ENCODE measurements around the gene IQGAP2.

Gene IQGAP2

GRCh38 chr5:76694317-76694716 is 291.2 kb downstream of the IQGAP2 start:
- Histone ChIP-seq H3K27me3 (ENCODE audit: insufficient read depth, low read length, poor library complexity, severe bottlenecking) (no peaks in the 10 kb centered on the region), H3K4me3 (ENCODE audit: low read length, poor library complexity, severe bottlenecking) (no peak overlapping the region), H3F3A (ENCODE audit: low read depth) (no peaks in the 10 kb centered on the region), H2AFZ (ENCODE audit: low read length) (no peak overlapping the region), H3K4me1 (ENCODE audit: insufficient read depth, low read length, poor library complexity, severe bottlenecking) (peaks cover 26% of the 10 kb centered on the region), H3K9ac (ENCODE audit: low read depth, low read length, poor library complexity, severe bottlenecking) (no peak overlapping the region), H3K79me2 (ENCODE audit: insufficient read depth, low read length) (no peaks in the 10 kb centered on the region), H4K20me1 (ENCODE audit: insufficient read depth, low read length, poor library complexity, severe bottlenecking) (no peaks in the 10 kb centered on the region), H3K4me2 (ENCODE audit: low read depth, low read length, poor library complexity, severe bottlenecking) (no peak overlapping the region), H3K36me3 (ENCODE audit: insufficient read depth, low read length) (peaks cover 54% of the 10 kb centered on the region), H3K9me2 (replicated peaks; ENCODE audit: low read depth, low read length) (no peaks in the 10 kb centered on the region), H3K9me3 (ENCODE audit: insufficient read depth, low read depth, low read length) (no peaks in the 10 kb centered on the region)
- TF ChIP-seq CTCF (conservative IDR thresholded peaks at IDR 0.05; ENCODE audit: low read length) (no peak), EZH2phosphoT487 (IDR thresholded peaks at IDR 0.05; ENCODE audit: borderline replicate concordance) (no peak)

GRCh38 chr5:76695346-76695745 is 292.3 kb downstream of the IQGAP2 start:
- H3K27me3 ChIP-seq (ENCODE audit: insufficient read depth, low read length, poor library complexity, severe bottlenecking), result no peaks in the 10 kb centered on the region
- no peak overlapping the region for H3K4me2 ChIP-seq (ENCODE audit: low read depth, low read length, poor library complexity, severe bottlenecking)
- no peaks in the 10 kb centered on the region for H3K79me2 ChIP-seq (ENCODE audit: insufficient read depth, low read length)
- H3F3A ChIP-seq (ENCODE audit: low read depth), result no peaks in the 10 kb centered on the region
- peaks cover 17% of the 10 kb centered on the region for H3K4me1 ChIP-seq (ENCODE audit: insufficient read depth, low read length, poor library complexity, severe bottlenecking)
- no peak for TF ChIP-seq CTCF (conservative IDR thresholded peaks at IDR 0.05; ENCODE audit: low read length)
- TF ChIP-seq EZH2phosphoT487 (IDR thresholded peaks at IDR 0.05; ENCODE audit: borderline replicate concordance), result no peak
- peaks cover 60% of the 10 kb centered on the region for H3K36me3 ChIP-seq (ENCODE audit: insufficient read depth, low read length)
- no peak overlapping the region for H3K4me3 ChIP-seq (ENCODE audit: low read length, poor library complexity, severe bottlenecking)
- H3K9ac ChIP-seq (ENCODE audit: low read depth, low read length, poor library complexity, severe bottlenecking), result no peak overlapping the region
- no peaks in the 10 kb centered on the region for H3K9me3 ChIP-seq (ENCODE audit: insufficient read depth, low read depth, low read length)
- H2AFZ ChIP-seq (ENCODE audit: low read length), result no peak overlapping the region
- H4K20me1 ChIP-seq (ENCODE audit: insufficient read depth, low read length, poor library complexity, severe bottlenecking), result no peaks in the 10 kb centered on the region
- no peaks in the 10 kb centered on the region for H3K9me2 ChIP-seq (replicated peaks; ENCODE audit: low read depth, low read length)

- Histone ChIP-seq H3K9me3 (ENCODE audit: insufficient read depth, low read depth, low read length) (no peaks in the 10 kb centered on the region), H3K4me3 (ENCODE audit: low read length, poor library complexity, severe bottlenecking) (no peak overlapping the region), H3K4me1 (ENCODE audit: insufficient read depth, low read length, poor library complexity, severe bottlenecking) (peaks cover 11% of the 10 kb centered on the region)
Measured at GRCh38 chr5:76696251-76696650, 293.2 kb downstream of the IQGAP2 start.

More at GRCh38 chr5:76696251-76696650, 293.2 kb downstream of the IQGAP2 start:
- Histone ChIP-seq H4K20me1 (ENCODE audit: insufficient read depth, low read length, poor library complexity, severe bottlenecking) (no peaks in the 10 kb centered on the region), H3K27me3 (ENCODE audit: insufficient read depth, low read length, poor library complexity, severe bottlenecking) (no peaks in the 10 kb centered on the region), H3K79me2 (ENCODE audit: insufficient read depth, low read length) (no peaks in the 10 kb centered on the region), H3K9me2 (replicated peaks; ENCODE audit: low read depth, low read length) (no peaks in the 10 kb centered on the region), H2AFZ (ENCODE audit: low read length) (no peak overlapping the region), H3K4me2 (ENCODE audit: low read depth, low read length, poor library complexity, severe bottlenecking) (peak overlapping the region; percentile 12), H3K36me3 (ENCODE audit: insufficient read depth, low read length) (peaks cover 69% of the 10 kb centered on the region), H3K9ac (ENCODE audit: low read depth, low read length, poor library complexity, severe bottlenecking) (no peak overlapping the region), H3F3A (ENCODE audit: low read depth) (no peaks in the 10 kb centered on the region)
- TF ChIP-seq CTCF (conservative IDR thresholded peaks at IDR 0.05; ENCODE audit: low read length) (no peak), EZH2phosphoT487 (IDR thresholded peaks at IDR 0.05; ENCODE audit: borderline replicate concordance) (no peak)
